Adrenal gland (tissue), 12 donors: ENCODE measurements around the gene FAM120B. TPM values are rescaled to one million over a fixed set of nuclear protein-coding genes. Genes with fewer than 3 reads are reported as not detected.
A peak's percentile ranks its signal among the peaks of the same experiment; 100 is the strongest.

ENCODE experiments used
- DNase-seq, 7 donors: peaks; one replicate each; pipeline ENCODE4 v3.0.0-alpha.2; 2019 to 2020
- H3K27ac ChIP-seq, 5 donors: fragments of 200-600 bp; sonication (generic) in 4 of 5; 1 replicate in 3 of 5; 2 replicates in 2 of 5; pipeline versions ENCODE4 v1.5.1 to v1.8.0; 2016 to 2020; ENCODE audit warnings: mild to moderate bottlenecking in 1 of 5
- H3K27me3 ChIP-seq: fragments of 200-600 bp; 2 replicates; pipeline ENCODE4 v1.8.0; 2021
- H3K36me3 ChIP-seq, 2 donors: fragments of 200-600 bp; replicated peaks in 1 of 2; 1 replicate in 1 of 2; 2 replicates in 1 of 2; pipeline versions ENCODE4 v1.5.1 to v1.8.0; 2018 to 2022
- H3K4me1 ChIP-seq, 2 donors: fragments of 200-600 bp; replicated peaks in 1 of 2; 1 replicate in 1 of 2; 2 replicates in 1 of 2; pipeline versions ENCODE4 v1.5.1 to v1.8.0; 2018 to 2021
- H3K4me3 ChIP-seq, 4 donors: fragments of 200-600 bp; sonication (generic) in 3 of 4; one replicate each; pipeline ENCODE4 v1.5.1; 2016 to 2018
- H3K9me3 ChIP-seq, 3 donors: fragments of 200-600 bp; sonication (generic) in 1 of 3; replicated peaks in 1 of 3; 1 replicate in 2 of 3; 2 replicates in 1 of 3; pipeline versions ENCODE4 v1.5.1 to v1.8.0; 2016 to 2021
- POLR2A ChIP-seq, 2 donors: fragments of 450-650 bp; IDR thresholded peaks; one replicate each; pipeline ENCODE4 v1.6.1; 2017; ENCODE audit warnings: antibody characterized with exemption in 2 of 2, mild to moderate bottlenecking in 2 of 2, moderate library complexity in 1 of 2
- WGBS, 4 donors: extraction: QIAGEN DNeasy Blood & Tissue Kit in 2 of 4; methylation state at CpG; one replicate each; pipeline versions ENCODE4 v1.1.5 to v1.1.7; 2013 to 2017; 5-methylcytosine and 5-hydroxymethylcytosine counted together
- intact Hi-C, 2 donors: fragments of 100-400 bp; cut with DNase I; formaldehyde crosslinking; loops; one replicate each; pipeline versions ENCODE4 v1.14.1 to v1.15.0; 2022 to 2023
- polyA plus RNA-seq, 3 donors: library from polyadenylated mRNA; stranded (reverse); fragments of 200-250 nt in 2 of 3; fragments of 350-450 nt in 1 of 3; fragmentation: Illumina TruSeq in 1 of 3; extraction: RNeasy Lipid Tissue Mini Kit (QIAGEN cat#74804) in 1 of 3; gene quantifications; one replicate each; pipeline ENCODE4 v1.2.3, GENCODE V29; 2013 to 2014
- total RNA-seq, 9 donors: library from RNA; depleted of rRNA in 4 of 9; stranded (reverse); fragments of >200 nt in 4 of 9; fragments of 120-200 nt in 1 of 9; fragmentation: NEBNext Ultra II Directional in 1 of 9; extraction: Animal tissue kit (Norgen Biotek cat#: 25700) in 1 of 9; gene quantifications; one replicate each; pipeline versions ENCODE4 v1.1.0 to v1.2.4, GENCODE V29; 2013 to 2023
- TF ChIP-seq, protein P1 (sequence below), 6 experiments: fragments of 450-650 bp in 4 of 6; fragments of 200-600 bp in 2 of 6; sonication (generic) in 1 of 6; IDR thresholded peaks; 1 replicate in 5 of 6; 2 replicates in 1 of 6; pipeline versions ENCODE4 v1.5.1 to v1.8.0; 2016 to 2021; ENCODE audit warnings: antibody characterized with exemption in 6 of 6, mild to moderate bottlenecking in 2 of 6, moderate library complexity in 1 of 6
- donor health status: healthy with polysubstance abuse.
- donor health status: Bipolar disorder and iron deficiency.
- donor health status: DM: yes; HTN: yes; CAD: no.
- donor health status: DM: no; HTN: no; CAD: no.
- donor health status: DM: no; HTN: no; CAD: no.
- donor health status: DM: yes; HTN: yes; CAD: no.

Gene FAM120B
- total and polyA plus RNA-seq, 12 donors = 12.4 to 42.0 (median 27.4) TPM

DNA sequence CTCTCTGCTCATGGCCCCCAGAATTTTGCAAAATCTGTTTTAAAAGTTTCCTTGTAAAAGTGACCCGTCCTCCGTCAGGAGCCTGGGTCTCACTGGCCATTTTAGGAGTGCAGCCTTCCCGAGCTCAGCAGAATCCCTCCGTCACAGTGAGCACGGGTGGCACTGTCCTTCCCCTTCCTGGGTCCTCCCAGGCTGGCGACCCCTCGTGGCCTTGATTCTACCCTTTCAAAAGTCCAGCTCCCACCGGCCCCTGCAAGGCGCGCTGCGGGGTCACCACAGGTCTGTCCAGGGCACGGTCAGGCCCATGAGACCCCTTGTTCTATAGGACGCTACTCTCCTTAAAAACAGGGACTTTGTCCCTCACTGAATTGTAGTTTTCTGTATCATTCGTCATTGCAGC is 133.9 kb downstream of the FAM120B start:
- Histone ChIP-seq H3K4me3 (no peak overlapping the region), H3K9me3 (no peaks in the 10 kb centered on the region), H3K27me3 (no peaks in the 10 kb centered on the region), H3K27ac (no peak overlapping the region), H3K36me3 (no peaks in the 10 kb centered on the region), H3K4me1 (no peaks in the 10 kb centered on the region)
- WGBS, 4 donors = 86 to 89% (median 88%) methylated on average over 14 of the region's 14 CpGs
- intact Hi-C loops = no loop called here
- no peak for DNase-seq
- TF ChIP-seq, protein P1, sequence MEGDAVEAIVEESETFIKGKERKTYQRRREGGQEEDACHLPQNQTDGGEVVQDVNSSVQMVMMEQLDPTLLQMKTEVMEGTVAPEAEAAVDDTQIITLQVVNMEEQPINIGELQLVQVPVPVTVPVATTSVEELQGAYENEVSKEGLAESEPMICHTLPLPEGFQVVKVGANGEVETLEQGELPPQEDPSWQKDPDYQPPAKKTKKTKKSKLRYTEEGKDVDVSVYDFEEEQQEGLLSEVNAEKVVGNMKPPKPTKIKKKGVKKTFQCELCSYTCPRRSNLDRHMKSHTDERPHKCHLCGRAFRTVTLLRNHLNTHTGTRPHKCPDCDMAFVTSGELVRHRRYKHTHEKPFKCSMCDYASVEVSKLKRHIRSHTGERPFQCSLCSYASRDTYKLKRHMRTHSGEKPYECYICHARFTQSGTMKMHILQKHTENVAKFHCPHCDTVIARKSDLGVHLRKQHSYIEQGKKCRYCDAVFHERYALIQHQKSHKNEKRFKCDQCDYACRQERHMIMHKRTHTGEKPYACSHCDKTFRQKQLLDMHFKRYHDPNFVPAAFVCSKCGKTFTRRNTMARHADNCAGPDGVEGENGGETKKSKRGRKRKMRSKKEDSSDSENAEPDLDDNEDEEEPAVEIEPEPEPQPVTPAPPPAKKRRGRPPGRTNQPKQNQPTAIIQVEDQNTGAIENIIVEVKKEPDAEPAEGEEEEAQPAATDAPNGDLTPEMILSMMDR (IDR thresholded peaks at IDR 0.05) = no peak

DNA sequence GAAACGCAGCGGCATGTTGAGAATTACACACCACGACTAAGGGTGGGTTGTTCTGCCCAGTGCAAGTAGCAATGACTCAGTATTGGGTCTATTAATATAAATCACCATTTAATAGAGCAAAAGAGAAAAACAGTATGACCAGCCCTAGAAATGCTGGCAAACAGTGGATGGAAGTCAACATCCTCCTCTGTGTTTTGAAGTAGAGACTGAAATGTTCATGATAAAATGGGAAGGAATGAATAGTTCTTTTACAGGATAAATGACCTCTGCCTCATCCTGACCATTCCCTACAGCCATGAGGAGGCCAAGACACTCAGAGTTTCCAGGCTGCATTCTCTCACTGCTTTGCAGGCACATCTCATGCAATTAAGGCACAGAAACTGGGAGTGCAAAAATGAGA is 134.8 kb downstream of the FAM120B start:
- H3K9me3 ChIP-seq = no peaks in the 10 kb centered on the region
- H3K4me3 ChIP-seq = no peak overlapping the region
- no peaks in the 10 kb centered on the region for H3K27me3 ChIP-seq
- peak in 1 of 7 donors; percentile 17 for DNase-seq
- H3K27ac ChIP-seq = no peak overlapping the region
- no peaks in the 10 kb centered on the region for H3K36me3 ChIP-seq
- 80 to 89% (median 83%) methylated on average over 3 of the region's 3 CpGs for WGBS, 4 donors
- no peaks in the 10 kb centered on the region for H3K4me1 ChIP-seq
- TF ChIP-seq, protein P1 (IDR thresholded peaks at IDR 0.05) = no peak
- TF ChIP-seq POLR2A (IDR thresholded peaks at IDR 0.05) = no peak
- intact Hi-C loops = no loop called here

DNA sequence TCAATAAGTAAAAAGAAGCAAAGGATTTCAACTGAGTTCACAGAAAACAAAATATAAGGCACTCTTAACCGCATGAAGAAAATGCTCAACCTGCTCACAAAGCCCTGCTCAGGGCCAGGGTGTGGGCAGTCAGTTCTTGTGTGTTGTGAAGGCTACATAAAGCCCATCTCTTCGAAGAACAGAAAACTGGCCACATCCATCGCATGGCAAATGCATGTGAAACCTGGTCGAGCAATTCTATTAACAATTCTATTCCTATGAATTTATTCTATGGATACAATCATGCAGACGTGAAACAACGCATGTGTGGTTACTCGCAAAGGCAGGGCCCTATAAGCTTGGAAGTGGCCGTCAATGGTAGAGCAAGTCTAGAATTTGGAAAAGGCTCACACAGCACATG is 136.0 kb downstream of the FAM120B start:
- H3K36me3 ChIP-seq = no peaks in the 10 kb centered on the region
- H3K27me3 ChIP-seq = no peaks in the 10 kb centered on the region
- intact Hi-C loops = no loop called here
- no peaks in the 10 kb centered on the region for H3K4me1 ChIP-seq
- WGBS, 4 donors = 91 to 93% (median 93%) methylated on average over 8 of the region's 8 CpGs
- H3K9me3 ChIP-seq = no peaks in the 10 kb centered on the region
- no peak overlapping the region for H3K27ac ChIP-seq
- DNase-seq = peak in 1 of 7 donors; percentile 15
- TF ChIP-seq POLR2A (IDR thresholded peaks at IDR 0.05) = no peak
- TF ChIP-seq, protein P1 (IDR thresholded peaks at IDR 0.05) = no peak
- H3K4me3 ChIP-seq = no peak overlapping the region

DNA sequence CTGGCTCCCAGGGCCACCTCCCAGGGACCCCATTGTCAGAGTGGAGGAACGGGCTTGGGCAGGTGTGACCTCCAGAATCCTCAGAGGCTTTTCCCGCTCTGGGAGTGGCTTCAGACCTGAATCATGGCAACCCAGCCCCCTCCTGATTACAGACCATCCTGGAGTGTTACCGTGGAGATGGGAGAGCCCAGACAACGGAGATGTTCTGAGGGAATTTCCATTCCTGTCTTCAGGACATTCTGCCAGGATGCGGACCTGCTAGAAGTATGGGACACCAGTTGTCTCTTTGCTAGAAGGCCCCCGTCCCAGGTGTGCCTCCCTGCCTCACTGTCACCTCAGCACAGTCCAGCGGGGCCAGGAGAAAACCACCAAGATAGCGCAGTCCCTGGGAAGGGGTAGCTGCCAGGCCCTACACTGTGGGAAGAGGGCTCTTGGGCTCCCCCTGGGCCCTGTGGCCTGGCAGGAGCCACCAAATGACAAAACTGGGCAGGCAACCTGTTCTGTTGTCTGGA is 136.6 kb downstream of the FAM120B start:
- H3K27me3 ChIP-seq = no peaks in the 10 kb centered on the region
- no peaks in the 10 kb centered on the region for H3K9me3 ChIP-seq
- no peak for TF ChIP-seq POLR2A (IDR thresholded peaks at IDR 0.05)
- H3K4me1 ChIP-seq = no peaks in the 10 kb centered on the region
- intact Hi-C loops = no loop called here
- H3K36me3 ChIP-seq = no peaks in the 10 kb centered on the region
- 77 to 93% (median 89%) methylated on average over 8 of the region's 8 CpGs for WGBS, 4 donors
- no peak overlapping the region for H3K4me3 ChIP-seq
- DNase-seq = no peak
- H3K27ac ChIP-seq = no peak overlapping the region

DNA sequence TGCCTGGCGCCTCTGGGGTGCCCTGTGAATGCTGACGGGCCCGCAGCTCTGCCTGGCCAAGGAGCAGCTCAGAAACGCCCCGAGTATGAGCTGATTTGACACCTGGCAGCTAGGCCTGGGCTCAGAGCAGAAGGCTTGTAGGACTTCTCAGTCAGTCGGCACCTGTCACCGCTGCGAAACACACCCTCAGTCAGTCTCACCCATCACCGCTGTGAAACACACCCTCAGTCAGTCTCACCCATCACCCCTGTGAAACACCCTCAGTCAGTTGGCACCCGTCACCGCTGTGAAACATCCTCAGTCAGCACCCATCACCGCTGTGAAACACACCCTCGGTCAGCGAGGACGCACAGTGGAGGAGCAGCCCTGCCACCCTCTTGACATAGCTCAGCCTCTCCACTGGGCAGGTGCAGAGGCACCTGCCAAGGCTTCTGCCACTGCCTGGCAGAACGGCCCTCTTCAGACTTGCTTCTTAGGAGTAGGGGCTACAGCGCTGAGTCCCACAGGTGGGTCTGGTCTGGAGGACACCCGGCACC is 137.6 kb downstream of the FAM120B start:
- Histone ChIP-seq H3K27ac (no peak overlapping the region), H3K4me3 (no peak overlapping the region), H3K4me1 (no peaks in the 10 kb centered on the region), H3K9me3 (no peaks in the 10 kb centered on the region), H3K36me3 (no peaks in the 10 kb centered on the region), H3K27me3 (no peaks in the 10 kb centered on the region)
- TF ChIP-seq POLR2A (IDR thresholded peaks at IDR 0.05) = no peak
- TF ChIP-seq, protein P1 (IDR thresholded peaks at IDR 0.05) = no peak
- intact Hi-C loops = no loop called here
- DNase-seq = peak in 1 of 7 donors; percentile 37
- 83 to 93% (median 88%) methylated on average over 11 to 18 of the region's 18 CpGs for WGBS, 4 donors
